ENCODE measurements around the gene BBS2.
"Not testable (repeated sequence)": the region's sequence is repeated elsewhere in the genome, so short reads cannot be mapped to it uniquely, and the experiment has no call there.

The BBS2 gene

DNA sequence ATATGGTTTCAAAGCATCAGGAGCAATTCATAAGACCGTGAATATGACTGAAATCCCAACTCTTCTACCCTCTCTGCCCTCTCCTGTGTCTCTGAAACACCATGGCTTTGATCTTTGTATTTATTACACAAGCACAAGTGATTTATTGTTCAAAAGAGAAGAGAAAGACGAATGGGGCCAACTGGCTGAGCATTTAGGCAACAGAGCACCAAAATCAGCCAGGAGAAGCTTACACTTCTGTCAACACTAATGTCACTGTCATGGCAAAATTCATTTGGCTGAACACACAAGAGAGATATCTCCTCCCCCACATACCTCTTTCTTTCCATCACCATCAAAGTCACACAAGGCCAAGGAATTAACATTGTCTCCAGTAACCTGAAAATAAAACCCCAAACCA, 9.3 kb downstream of the BBS2 start:
- Mint-ChIP-seq H3K27ac (no peak overlapping the region), H3K36me3 (ENCODE audit: low read depth) (peaks cover 9% of the 10 kb centered on the region), H3K4me3 (no peak overlapping the region), H3K4me1 (ENCODE audit: low read depth) (peaks cover 7% of the 10 kb centered on the region), H3K9me3 (no peaks in the 10 kb centered on the region), H3K27me3 (ENCODE audit: low read depth) (no peaks in the 10 kb centered on the region)
- no peak for DNase-seq (ENCODE audit: low spot score)

DNA sequence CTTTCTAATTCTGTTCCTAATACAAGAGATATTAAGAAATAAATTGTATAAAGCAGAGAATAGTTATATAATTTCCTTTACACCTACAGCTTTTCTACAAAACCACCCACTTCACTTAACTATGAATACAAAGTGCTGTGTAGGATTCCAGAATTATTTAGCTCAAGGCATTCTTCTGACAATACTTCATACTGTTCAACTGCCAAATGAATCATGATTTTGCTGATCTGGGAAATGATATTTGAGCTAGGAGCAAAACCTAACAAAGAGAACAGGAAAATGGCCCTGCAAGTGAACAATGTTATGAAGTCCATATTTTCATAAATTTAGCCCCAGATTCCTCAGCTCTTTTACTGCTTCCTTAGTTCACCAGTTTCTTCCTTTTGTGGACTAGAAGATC, 12.9 kb downstream of the BBS2 start:
- peaks cover 9% of the 10 kb centered on the region for H3K36me3 Mint-ChIP-seq (ENCODE audit: low read depth)
- no peak overlapping the region for H3K27ac Mint-ChIP-seq

DNA sequence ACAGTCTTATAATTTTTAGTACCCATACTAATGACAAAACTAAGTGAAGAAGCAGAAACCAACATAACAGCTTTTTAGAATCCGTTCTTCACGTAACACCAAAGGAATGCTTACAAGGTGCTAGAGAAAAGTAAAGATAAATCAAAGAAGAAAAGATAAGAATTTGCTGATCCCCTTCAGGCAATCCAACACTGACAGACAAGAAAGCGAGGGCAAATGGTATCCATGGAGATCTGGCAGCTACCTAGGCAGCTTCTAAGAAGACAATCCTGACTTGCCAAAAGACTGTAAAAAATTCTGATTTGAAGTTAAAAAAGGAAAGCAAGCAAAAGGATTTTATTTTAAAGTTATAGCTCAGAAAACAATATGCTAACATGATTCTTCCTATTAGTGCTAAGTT, 14.6 kb downstream of the BBS2 start:
- no peak overlapping the region for H3K4me3 Mint-ChIP-seq
- no peaks in the 10 kb centered on the region for H3K9me3 Mint-ChIP-seq
- H3K4me1 Mint-ChIP-seq (ENCODE audit: low read depth) = no peaks in the 10 kb centered on the region
- no peaks in the 10 kb centered on the region for H3K27me3 Mint-ChIP-seq (ENCODE audit: low read depth)
- no peak overlapping the region for H3K27ac Mint-ChIP-seq
- H3K36me3 Mint-ChIP-seq (ENCODE audit: low read depth) = peaks cover 10% of the 10 kb centered on the region
- DNase-seq (ENCODE audit: low spot score) = no peak

More for the DNA sequence above, 12.9 kb downstream of the BBS2 start:
- Mint-ChIP-seq H3K4me3 (no peak overlapping the region), H3K4me1 (ENCODE audit: low read depth) (no peaks in the 10 kb centered on the region), H3K9me3 (no peaks in the 10 kb centered on the region), H3K27me3 (ENCODE audit: low read depth) (no peaks in the 10 kb centered on the region)
- DNase-seq (ENCODE audit: low spot score) = no peak

- H3K27ac Mint-ChIP-seq = no peak overlapping the region
- no peaks in the 10 kb centered on the region for H3K9me3 Mint-ChIP-seq
- no peaks in the 10 kb centered on the region for H3K4me1 Mint-ChIP-seq (ENCODE audit: low read depth)
- no peak for DNase-seq (ENCODE audit: low spot score)
- no peak overlapping the region for H3K4me3 Mint-ChIP-seq
- H3K27me3 Mint-ChIP-seq (ENCODE audit: low read depth) = no peaks in the 10 kb centered on the region
- H3K36me3 Mint-ChIP-seq (ENCODE audit: low read depth) = peaks cover 11% of the 10 kb centered on the region
Measured at GRCh38 chr16:56493815-56494214, 26.0 kb downstream of the BBS2 start.

GRCh38 chr16:56493126-56493525, 26.7 kb downstream of the BBS2 start:
- no peaks in the 10 kb centered on the region for H3K4me1 Mint-ChIP-seq (ENCODE audit: low read depth)
- H3K4me3 Mint-ChIP-seq = no peak overlapping the region
- peaks cover 6% of the 10 kb centered on the region for H3K36me3 Mint-ChIP-seq (ENCODE audit: low read depth)
- H3K9me3 Mint-ChIP-seq = no peaks in the 10 kb centered on the region
- H3K27ac Mint-ChIP-seq = no peak overlapping the region
- no peak for DNase-seq (ENCODE audit: low spot score)
- no peaks in the 10 kb centered on the region for H3K27me3 Mint-ChIP-seq (ENCODE audit: low read depth)

- DNase-seq (ENCODE audit: low spot score) = no peak
- Mint-ChIP-seq H3K27ac (no peak overlapping the region), H3K4me3 (no peak overlapping the region), H3K4me1 (ENCODE audit: low read depth) (no peaks in the 10 kb centered on the region), H3K36me3 (ENCODE audit: low read depth) (peaks cover under 1% of the 10 kb centered on the region), H3K27me3 (ENCODE audit: low read depth) (no peaks in the 10 kb centered on the region), H3K9me3 (no peaks in the 10 kb centered on the region)
Measured at GRCh38 chr16:56491657-56492261, 28.1 kb downstream of the BBS2 start.

- H3K4me1 Mint-ChIP-seq (ENCODE audit: low read depth); H3K27ac Mint-ChIP-seq; H3K36me3 Mint-ChIP-seq (ENCODE audit: low read depth); H3K4me3 Mint-ChIP-seq; H3K27me3 Mint-ChIP-seq (ENCODE audit: low read depth); H3K9me3 Mint-ChIP-seq; DNase-seq (ENCODE audit: low spot score): not testable (repeated sequence)
Measured at GRCh38 chr16:56488868-56489267, 31.0 kb downstream of the BBS2 start.

GRCh38 chr16:56488035-56488434, 31.8 kb downstream of the BBS2 start:
- no peak for DNase-seq (ENCODE audit: low spot score)
- Mint-ChIP-seq H3K4me3 (no peak overlapping the region), H3K4me1 (ENCODE audit: low read depth) (no peaks in the 10 kb centered on the region), H3K9me3 (no peaks in the 10 kb centered on the region), H3K27ac (no peak overlapping the region), H3K27me3 (ENCODE audit: low read depth) (no peaks in the 10 kb centered on the region), H3K36me3 (ENCODE audit: low read depth) (peaks cover 7% of the 10 kb centered on the region)

DNA sequence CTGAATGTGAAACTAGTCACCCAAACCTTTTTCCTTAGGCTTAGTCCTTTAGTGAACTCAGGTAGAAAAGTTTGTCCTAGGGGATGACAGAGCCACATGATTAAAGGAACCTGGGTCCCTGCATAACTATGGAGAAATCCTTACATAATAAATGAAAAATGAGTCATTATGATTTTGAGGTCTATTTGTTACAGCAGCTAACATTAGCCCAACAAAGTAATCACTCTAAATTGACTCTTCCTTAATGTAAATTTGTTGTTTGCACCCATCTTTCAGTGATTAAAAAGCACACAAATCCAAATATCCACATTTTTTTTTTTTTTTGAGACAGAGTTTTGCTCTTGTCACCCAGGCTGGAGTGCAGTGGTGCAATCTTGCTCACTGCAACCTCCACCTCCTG, 36.4 kb downstream of the BBS2 start:
- Mint-ChIP-seq H3K4me1 (ENCODE audit: low read depth) (no peaks in the 10 kb centered on the region), H3K27me3 (ENCODE audit: low read depth) (no peaks in the 10 kb centered on the region), H3K4me3 (no peak overlapping the region), H3K36me3 (ENCODE audit: low read depth) (peaks cover 16% of the 10 kb centered on the region), H3K27ac (no peak overlapping the region), H3K9me3 (no peaks in the 10 kb centered on the region)
- no peak for DNase-seq (ENCODE audit: low spot score)

- no peak for DNase-seq (ENCODE audit: low spot score)
- H3K27me3 Mint-ChIP-seq (ENCODE audit: low read depth) = no peaks in the 10 kb centered on the region
- H3K36me3 Mint-ChIP-seq (ENCODE audit: low read depth) = peaks cover 16% of the 10 kb centered on the region
- H3K9me3 Mint-ChIP-seq = no peaks in the 10 kb centered on the region
- no peak overlapping the region for H3K27ac Mint-ChIP-seq
- H3K4me3 Mint-ChIP-seq = no peak overlapping the region
- H3K4me1 Mint-ChIP-seq (ENCODE audit: low read depth) = no peaks in the 10 kb centered on the region
Measured at GRCh38 chr16:56482683-56483236, 37.1 kb downstream of the BBS2 start.

DNA sequence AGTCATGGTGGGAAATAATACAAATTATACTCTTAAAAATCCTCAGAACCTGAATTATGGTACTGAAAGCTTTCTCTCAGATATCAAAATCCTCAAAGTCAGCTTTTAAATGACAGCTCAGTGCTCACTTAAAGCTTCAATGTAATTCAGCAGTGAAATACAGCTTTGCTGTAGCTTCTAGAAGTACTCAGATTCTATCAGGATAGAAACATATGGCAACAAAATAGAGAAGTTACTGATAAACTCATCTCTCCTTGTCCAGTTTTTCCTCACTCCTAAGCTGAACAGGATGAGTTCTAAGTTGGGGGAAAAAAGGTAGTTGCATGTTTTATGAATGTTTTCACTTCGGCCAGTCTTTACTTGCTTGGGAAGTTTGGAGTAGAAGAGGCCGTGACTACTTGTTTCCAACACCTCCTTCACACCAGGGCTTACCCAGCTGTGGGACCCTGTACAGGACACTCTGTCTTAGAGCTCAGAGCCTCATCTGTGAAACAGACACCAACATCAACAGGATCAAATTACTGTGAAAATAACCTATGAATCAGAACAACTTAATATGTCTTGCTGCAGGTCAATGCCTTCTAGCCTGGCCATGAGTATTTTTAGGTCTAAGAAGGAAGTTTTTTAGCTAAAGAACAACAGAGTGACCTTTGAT, 38.2 kb downstream of the BBS2 start:
- DNase-seq (ENCODE audit: low spot score) = no peak
- Mint-ChIP-seq H3K27me3 (ENCODE audit: low read depth) (no peaks in the 10 kb centered on the region), H3K4me3 (no peak overlapping the region), H3K27ac (no peak overlapping the region), H3K36me3 (ENCODE audit: low read depth) (peaks cover 23% of the 10 kb centered on the region), H3K9me3 (no peaks in the 10 kb centered on the region), H3K4me1 (ENCODE audit: low read depth) (peaks cover 7% of the 10 kb centered on the region)

GRCh38 chr16:56480776-56481467, 38.9 kb downstream of the BBS2 start:
- no peaks in the 10 kb centered on the region for H3K27me3 Mint-ChIP-seq (ENCODE audit: low read depth)
- no peaks in the 10 kb centered on the region for H3K9me3 Mint-ChIP-seq
- H3K27ac Mint-ChIP-seq = no peak overlapping the region
- no peak for DNase-seq (ENCODE audit: low spot score)
- peaks cover 7% of the 10 kb centered on the region for H3K4me1 Mint-ChIP-seq (ENCODE audit: low read depth)
- peaks cover 29% of the 10 kb centered on the region for H3K36me3 Mint-ChIP-seq (ENCODE audit: low read depth)
- no peak overlapping the region for H3K4me3 Mint-ChIP-seq

DNA sequence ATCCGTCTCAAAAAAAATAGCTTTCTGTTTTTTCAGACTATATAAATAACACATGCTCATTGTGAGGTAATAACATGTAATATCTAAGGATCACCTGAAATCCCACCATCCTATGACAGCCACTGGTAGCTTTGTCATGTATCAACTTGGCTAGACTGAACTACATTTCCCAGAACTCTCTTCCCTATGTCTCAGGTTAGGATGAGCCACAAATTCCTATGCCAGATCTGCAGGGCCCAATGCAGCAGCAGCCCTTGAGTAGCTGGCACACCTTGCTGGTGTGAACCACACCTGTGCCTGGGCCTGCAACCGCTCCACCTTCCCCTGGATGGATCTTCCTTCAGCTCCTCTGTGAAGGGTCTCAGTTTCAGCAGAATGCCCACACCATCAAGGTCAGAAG, 40.4 kb downstream of the BBS2 start:
- Mint-ChIP-seq H3K4me3 (no peak overlapping the region), H3K27ac (no peak overlapping the region), H3K4me1 (ENCODE audit: low read depth) (peaks cover 7% of the 10 kb centered on the region), H3K9me3 (no peaks in the 10 kb centered on the region), H3K36me3 (ENCODE audit: low read depth) (peaks cover 35% of the 10 kb centered on the region), H3K27me3 (ENCODE audit: low read depth) (no peaks in the 10 kb centered on the region)
- no peak for DNase-seq (ENCODE audit: low spot score)

GRCh38 chr16:56478281-56479049, 41.4 kb downstream of the BBS2 start:
- DNase-seq (ENCODE audit: low spot score) = no peak
- no peak overlapping the region for H3K4me3 Mint-ChIP-seq
- no peak overlapping the region for H3K27ac Mint-ChIP-seq
- peaks cover 36% of the 10 kb centered on the region for H3K36me3 Mint-ChIP-seq (ENCODE audit: low read depth)
- H3K4me1 Mint-ChIP-seq (ENCODE audit: low read depth) = peaks cover 7% of the 10 kb centered on the region
- no peaks in the 10 kb centered on the region for H3K27me3 Mint-ChIP-seq (ENCODE audit: low read depth)
- H3K9me3 Mint-ChIP-seq = no peaks in the 10 kb centered on the region
